ENCODE results near the gene TTC24.
"Not testable (repeated sequence)": the region's sequence is repeated elsewhere in the genome, so short reads cannot be mapped to it uniquely, and the experiment has no call there.

The TTC24 gene

GRCh38 chr1:156612666-156613065 lies 33.1 kb downstream of the TTC24 start:
- no peak for DNase-seq

GRCh38 chr1:156615946-156616345 lies 36.4 kb downstream of the TTC24 start:
- DNase-seq = no peak

- DNase-seq = peak; percentile 84
Measured at GRCh38 chr1:156616463-156616862, 36.9 kb downstream of the TTC24 start.

- DNase-seq = peak; percentile 44
Measured at GRCh38 chr1:156618853-156619581, 39.5 kb downstream of the TTC24 start, which contains the start of gene HAPLN2. Gene HAPLN2, plus strand, starts transcription at chr1:156619415. Its CDS starts 4,076 bp downstream, at chr1:156623491.

- no peak for DNase-seq
Measured at GRCh38 chr1:156619582-156619955, 40.0 kb downstream of the TTC24 start.

GRCh38 chr1:156622581-156623297 lies 43.2 kb downstream of the TTC24 start:
- DNase-seq = no peak

GRCh38 chr1:156623946-156624813 lies 44.7 kb downstream of the TTC24 start:
- DNase-seq = peak; percentile 62

- DNase-seq = no peak
Measured at GRCh38 chr1:156624814-156625435, 45.4 kb downstream of the TTC24 start.

GRCh38 chr1:156625436-156626078 lies 46.0 kb downstream of the TTC24 start:
- peak; percentile 48 for DNase-seq

GRCh38 chr1:156626079-156626438 lies 46.5 kb downstream of the TTC24 start:
- DNase-seq = no peak

- peak; percentile 89 for DNase-seq
Measured at GRCh38 chr1:156627313-156627880, 47.9 kb downstream of the TTC24 start.

- no peak for DNase-seq
Measured at GRCh38 chr1:156629823-156630449, 50.4 kb downstream of the TTC24 start.

- not testable (repeated sequence) for DNase-seq
Measured at GRCh38 chr1:156631152-156631551, 51.6 kb downstream of the TTC24 start.

- DNase-seq = no peak
Measured at GRCh38 chr1:156632355-156632754, 52.8 kb downstream of the TTC24 start.
